GM12864 (cell line): Measurements from ENCODE around the gene LIPE.
A peak's percentile ranks its signal among the peaks of the same experiment; 100 is the strongest.

Experiments
- DNase-seq: peaks from one replicate; pipeline ENCODE4 v3.0.0-alpha.2; 2011; ENCODE audit warnings: low read depth
- H3K4me3 ChIP-seq: 2 replicates; pipeline ENCODE4 v1.5.1; 2011; ENCODE audit warnings: mild to moderate bottlenecking, low read depth, low read length, control low read depth
- TF ChIP-seq, protein P1 (sequence below): IDR thresholded peaks from 2 replicates; pipeline ENCODE4 v1.5.1; 2011; ENCODE audit warnings: low read depth, mild to moderate bottlenecking, moderate library complexity, low read length, control low read depth, inconsistent platforms; ENCODE audit errors: missing control alignments

Gene LIPE

DNA sequence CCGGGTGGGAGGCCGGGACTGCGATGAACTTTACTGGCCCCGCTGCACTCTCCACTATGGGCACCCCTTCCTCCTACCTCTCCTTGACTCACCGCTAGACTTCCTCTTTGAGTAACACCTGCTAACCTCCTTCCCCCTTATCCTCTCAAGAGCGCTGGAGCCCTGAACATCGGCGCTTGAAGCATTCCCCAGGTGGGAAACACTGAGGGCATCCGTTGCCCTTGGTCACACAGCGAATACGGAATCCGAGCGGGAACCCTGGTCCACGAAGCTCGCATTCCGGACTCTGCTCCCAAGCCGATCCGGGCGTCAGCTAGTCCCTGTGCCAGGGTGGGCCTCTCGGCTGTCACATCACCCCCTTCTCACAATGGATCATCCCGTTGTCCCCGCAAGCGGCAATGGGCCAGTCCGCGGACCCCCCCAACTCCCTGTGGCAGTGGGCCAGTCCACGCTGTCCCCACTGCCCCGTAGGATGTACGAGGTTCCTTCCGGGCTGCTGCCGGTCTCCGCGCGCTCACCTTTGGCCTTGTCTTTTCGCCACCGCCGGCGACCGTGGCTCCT is 4.2 kb downstream of the LIPE start:
- TF ChIP-seq, protein P1, sequence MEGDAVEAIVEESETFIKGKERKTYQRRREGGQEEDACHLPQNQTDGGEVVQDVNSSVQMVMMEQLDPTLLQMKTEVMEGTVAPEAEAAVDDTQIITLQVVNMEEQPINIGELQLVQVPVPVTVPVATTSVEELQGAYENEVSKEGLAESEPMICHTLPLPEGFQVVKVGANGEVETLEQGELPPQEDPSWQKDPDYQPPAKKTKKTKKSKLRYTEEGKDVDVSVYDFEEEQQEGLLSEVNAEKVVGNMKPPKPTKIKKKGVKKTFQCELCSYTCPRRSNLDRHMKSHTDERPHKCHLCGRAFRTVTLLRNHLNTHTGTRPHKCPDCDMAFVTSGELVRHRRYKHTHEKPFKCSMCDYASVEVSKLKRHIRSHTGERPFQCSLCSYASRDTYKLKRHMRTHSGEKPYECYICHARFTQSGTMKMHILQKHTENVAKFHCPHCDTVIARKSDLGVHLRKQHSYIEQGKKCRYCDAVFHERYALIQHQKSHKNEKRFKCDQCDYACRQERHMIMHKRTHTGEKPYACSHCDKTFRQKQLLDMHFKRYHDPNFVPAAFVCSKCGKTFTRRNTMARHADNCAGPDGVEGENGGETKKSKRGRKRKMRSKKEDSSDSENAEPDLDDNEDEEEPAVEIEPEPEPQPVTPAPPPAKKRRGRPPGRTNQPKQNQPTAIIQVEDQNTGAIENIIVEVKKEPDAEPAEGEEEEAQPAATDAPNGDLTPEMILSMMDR, result no peak
- no peak for DNase-seq
- peak overlapping the region; percentile 66 for H3K4me3 ChIP-seq

DNA sequence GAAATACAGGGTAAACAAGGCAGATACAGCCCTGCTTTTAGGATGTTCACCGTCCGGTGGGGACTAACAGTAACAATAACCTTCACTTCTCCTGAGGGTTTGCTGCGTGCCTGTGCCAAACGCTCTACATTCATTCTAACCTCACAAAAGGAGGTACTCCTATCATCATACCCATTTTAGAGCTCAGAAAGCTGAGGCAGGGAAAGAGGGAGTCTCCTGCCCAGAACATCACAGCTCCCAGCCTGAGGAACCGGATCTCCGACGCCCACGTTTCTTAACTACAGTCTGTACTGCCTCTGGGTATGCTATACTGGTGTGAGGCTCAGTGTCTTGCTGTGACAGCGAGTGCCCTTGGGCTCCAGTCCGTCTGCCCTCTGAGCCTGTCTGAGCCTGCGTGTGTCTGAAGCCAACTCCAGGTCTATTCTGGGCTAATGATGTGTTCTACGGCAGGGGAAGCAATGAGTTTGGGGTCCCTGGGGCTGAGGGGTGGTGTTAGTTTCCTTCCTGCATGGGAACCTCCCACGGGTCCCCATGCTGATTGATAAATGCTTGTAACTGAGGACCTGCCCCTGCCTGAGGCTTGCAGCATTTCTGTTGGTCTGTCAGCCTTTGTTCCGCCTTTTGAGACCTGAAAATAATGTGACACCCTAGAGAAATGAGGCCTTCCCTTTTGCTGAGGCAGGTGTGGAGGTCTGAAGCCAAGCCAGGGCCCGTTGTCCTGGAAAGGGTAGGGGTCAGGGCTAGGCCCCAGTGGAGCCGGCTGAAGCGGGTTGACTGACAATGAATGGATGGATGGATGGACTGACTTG is 4.9 kb downstream of the LIPE start:
- TF ChIP-seq, protein P1, result no peak
- H3K4me3 ChIP-seq, result peak overlapping the region; percentile 66
- no peak for DNase-seq

DNA sequence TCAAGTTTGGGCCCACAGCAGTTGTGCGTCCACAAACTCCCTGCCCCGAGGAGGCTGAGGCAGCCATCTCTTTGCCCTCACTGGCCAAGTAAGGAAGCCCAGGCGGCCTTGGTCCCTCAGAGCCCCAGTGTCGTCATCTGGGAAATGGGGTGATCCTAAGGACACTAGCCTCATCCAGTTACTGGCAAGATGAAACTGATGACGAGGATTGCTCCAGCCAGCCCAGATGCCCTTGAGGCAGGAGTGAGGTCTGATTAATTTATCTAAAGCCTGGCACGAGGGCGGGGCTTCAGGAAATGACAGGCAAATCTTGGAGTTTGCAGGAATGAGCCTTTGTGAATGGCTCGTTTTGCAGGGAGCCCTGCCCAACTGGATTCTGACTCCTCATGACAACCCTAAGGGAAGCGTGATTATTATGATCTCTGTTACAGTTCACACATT is 5.6 kb downstream of the LIPE start:
- TF ChIP-seq, protein P1, result no peak
- no peak overlapping the region for H3K4me3 ChIP-seq
- DNase-seq, result no peak

DNA sequence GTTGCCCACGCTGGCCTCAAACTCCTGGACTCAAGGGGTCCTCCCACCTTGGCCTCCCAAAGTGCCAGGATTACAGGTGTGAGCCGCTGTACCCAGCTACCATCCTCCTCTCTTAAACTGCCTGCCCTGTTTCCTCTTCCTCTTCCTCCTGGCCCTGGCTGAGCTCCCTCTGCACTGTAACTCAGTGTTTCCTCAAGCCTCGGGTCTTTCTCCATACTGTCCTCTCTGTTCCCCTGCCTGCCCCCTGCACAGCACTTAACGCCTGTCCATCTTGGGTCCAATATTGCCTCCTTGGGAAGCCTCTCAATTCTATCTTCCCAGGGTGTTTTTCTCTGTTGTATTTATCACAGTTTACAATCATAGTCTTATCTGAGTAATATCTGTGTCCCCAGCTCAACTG is 6.1 kb downstream of the LIPE start:
- DNase-seq, result no peak
- TF ChIP-seq, protein P1, result no peak
- no peak overlapping the region for H3K4me3 ChIP-seq

DNA sequence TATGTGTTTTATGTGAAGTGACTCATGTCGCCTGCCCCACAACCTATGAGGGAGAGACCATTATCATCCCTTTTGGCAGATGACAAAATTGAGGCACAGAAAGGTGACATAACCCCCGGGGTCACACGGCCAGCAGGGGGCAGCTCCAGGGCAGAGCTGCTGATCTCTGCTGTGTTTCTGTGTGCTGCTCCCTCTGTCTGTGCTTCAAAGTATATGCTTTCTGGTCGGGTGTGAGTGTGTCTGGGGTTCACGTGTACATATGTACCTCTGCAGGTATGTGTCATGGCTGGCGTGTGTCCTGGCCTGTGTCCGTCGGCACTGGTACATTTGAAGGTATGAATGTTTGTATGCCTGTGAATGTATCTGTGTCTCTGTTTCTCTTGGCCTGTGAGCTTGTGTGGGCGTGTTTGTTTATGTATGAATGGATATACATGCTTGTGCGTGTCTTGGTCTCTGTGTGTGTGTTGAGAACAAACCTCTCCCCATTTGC is 7.1 kb downstream of the LIPE start:
- no peak for DNase-seq
- TF ChIP-seq, protein P1, result peak; percentile 97
- no peak overlapping the region for H3K4me3 ChIP-seq

DNA sequence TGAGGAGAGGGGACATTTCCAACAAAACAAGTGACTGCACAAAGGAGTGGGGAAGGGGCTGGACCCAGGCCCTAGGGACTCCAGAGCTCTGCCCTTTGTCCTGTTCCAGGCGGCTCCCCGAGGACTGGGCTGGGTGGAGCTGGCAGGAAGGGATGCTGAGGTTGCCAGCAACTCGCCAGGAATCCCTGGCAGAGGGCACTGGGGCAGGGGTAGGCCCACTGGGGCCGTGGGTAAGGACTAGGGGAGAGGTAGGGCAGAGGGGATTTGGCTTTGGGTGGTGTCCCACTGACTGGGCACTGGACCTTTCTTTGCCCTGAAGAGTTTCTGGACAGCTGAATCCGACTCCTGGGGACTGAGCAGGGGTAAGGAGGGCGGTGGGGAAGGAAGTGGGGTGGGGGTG is 7.9 kb downstream of the LIPE start:
- no peak overlapping the region for H3K4me3 ChIP-seq
- TF ChIP-seq, protein P1, result no peak
- no peak for DNase-seq
